Uterus (tissue), 4 donors: Measurements from ENCODE around the gene GLIPR1. TPM values are rescaled to one million over a fixed set of nuclear protein-coding genes. Genes with fewer than 3 reads are reported as not detected.
"Not testable (repeated sequence)": the region's sequence is repeated elsewhere in the genome, so short reads cannot be mapped to it uniquely, and the experiment has no call there.

Experiments
- DNase-seq, 2 donors: peaks; one replicate each; pipeline ENCODE4 v3.0.0-alpha.2; 2019 to 2020
- H3K27ac ChIP-seq, 2 donors: fragments of 200-600 bp; sonication (generic); 1 replicate in 1 of 2; 2 replicates in 1 of 2; pipeline ENCODE4 v1.5.1; 2016 to 2018
- H3K27me3 ChIP-seq, 2 donors: fragments of 200-600 bp; sonication (generic); one replicate each; pipeline ENCODE4 v1.5.1; 2018 to 2019; ENCODE audit warnings: control low read depth in 1 of 2
- H3K36me3 ChIP-seq, 2 donors: fragments of 200-600 bp; sonication (generic); one replicate each; pipeline ENCODE4 v1.5.1; 2019; ENCODE audit warnings: control low read depth in 1 of 2
- H3K4me1 ChIP-seq, 2 donors: fragments of 200-600 bp; sonication (generic); one replicate each; pipeline ENCODE4 v1.5.1; 2018 to 2019; ENCODE audit warnings: control low read depth in 1 of 2
- H3K4me3 ChIP-seq, 2 donors: fragments of 200-600 bp; sonication (generic); 1 replicate in 1 of 2; 2 replicates in 1 of 2; pipeline ENCODE4 v1.5.1; 2018 to 2019; ENCODE audit warnings: mild to moderate bottlenecking in 1 of 2
- H3K9me3 ChIP-seq, 2 donors: fragments of 200-600 bp; sonication (generic); one replicate each; pipeline ENCODE4 v1.5.1; 2019; ENCODE audit warnings: control low read depth in 1 of 2
- POLR2A ChIP-seq, 2 donors: fragments of 450-650 bp; IDR thresholded peaks; one replicate each; pipeline ENCODE4 v1.6.1; 2016; ENCODE audit warnings: antibody characterized with exemption in 2 of 2, mild to moderate bottlenecking in 1 of 2, moderate library complexity in 1 of 2
- intact Hi-C: fragments of 100-400 bp; cut with DNase I; formaldehyde crosslinking; loops from one replicate; pipeline ENCODE4 v1.15.1; 2023; ENCODE audit warnings: low total_unique reads
- total RNA-seq, 4 donors: library from RNA; depleted of rRNA in 3 of 4; stranded (reverse); fragments of >200 nt in 3 of 4; gene quantifications; one replicate each; pipeline versions ENCODE4 v1.1.0 to v1.2.4, GENCODE V29; 2014 to 2023
- TF ChIP-seq, protein P1 (sequence below), 4 experiments: fragments of 200-600 bp in 2 of 4; fragments of 450-650 bp in 2 of 4; sonication (generic) in 2 of 4; IDR thresholded peaks; one replicate each; pipeline ENCODE4 v1.5.1; 2016 to 2019; ENCODE audit warnings: antibody characterized with exemption in 4 of 4, mild to moderate bottlenecking in 2 of 4, moderate library complexity in 1 of 4
- donor health status: DM: yes; HTN: yes; CAD: no.

Gene GLIPR1
- total RNA-seq, 4 donors from 2014 or later = 43.8 to 74.3 (median 49.6) TPM

DNA sequence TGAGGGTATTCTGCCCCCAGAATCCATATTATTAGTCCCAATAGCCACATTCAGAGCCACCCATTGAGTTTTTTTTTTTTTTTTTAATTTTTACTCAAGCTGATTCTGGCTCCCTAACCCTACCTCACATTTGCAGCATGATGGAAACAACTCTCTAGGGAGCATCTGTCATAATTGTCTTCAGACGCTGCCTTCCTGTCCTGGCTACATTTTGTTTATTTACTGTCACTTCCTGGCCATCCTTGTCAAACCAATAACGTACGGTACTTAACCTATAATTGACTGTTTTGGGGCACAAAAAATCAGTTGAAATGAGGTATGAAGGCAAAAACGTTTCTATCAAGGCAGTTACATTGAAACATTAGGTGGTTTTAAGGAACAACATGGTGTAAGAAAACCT lies 2.1 kb downstream of the GLIPR1 start:
- H3K4me1 ChIP-seq = no peaks in the 10 kb centered on the region
- no peak for TF ChIP-seq POLR2A (IDR thresholded peaks at IDR 0.05)
- TF ChIP-seq, protein P1, sequence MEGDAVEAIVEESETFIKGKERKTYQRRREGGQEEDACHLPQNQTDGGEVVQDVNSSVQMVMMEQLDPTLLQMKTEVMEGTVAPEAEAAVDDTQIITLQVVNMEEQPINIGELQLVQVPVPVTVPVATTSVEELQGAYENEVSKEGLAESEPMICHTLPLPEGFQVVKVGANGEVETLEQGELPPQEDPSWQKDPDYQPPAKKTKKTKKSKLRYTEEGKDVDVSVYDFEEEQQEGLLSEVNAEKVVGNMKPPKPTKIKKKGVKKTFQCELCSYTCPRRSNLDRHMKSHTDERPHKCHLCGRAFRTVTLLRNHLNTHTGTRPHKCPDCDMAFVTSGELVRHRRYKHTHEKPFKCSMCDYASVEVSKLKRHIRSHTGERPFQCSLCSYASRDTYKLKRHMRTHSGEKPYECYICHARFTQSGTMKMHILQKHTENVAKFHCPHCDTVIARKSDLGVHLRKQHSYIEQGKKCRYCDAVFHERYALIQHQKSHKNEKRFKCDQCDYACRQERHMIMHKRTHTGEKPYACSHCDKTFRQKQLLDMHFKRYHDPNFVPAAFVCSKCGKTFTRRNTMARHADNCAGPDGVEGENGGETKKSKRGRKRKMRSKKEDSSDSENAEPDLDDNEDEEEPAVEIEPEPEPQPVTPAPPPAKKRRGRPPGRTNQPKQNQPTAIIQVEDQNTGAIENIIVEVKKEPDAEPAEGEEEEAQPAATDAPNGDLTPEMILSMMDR (IDR thresholded peaks at IDR 0.05) = no peak
- intact Hi-C loops = no loop called here

DNA sequence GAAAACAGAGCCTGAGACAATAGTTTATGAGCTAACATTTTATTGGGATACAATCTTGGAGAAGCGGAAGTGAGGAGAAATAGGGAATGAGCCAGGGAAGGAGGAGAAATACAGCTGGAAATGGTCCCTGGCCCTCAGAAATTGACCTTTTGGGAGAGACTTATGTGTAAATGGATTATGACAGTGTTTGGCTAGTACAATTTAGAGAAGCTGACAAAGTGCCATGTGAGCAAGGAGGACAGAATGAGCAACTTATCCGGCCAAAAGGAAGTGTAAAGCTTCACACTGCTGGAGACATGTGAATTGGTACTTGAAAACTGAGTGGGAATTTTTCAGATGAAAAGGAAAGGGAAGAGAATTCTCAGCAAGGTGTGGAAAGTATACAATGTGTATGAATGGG lies 2.9 kb downstream of the GLIPR1 start:
- intact Hi-C loops = no loop called here
- H3K4me1 ChIP-seq = no peaks in the 10 kb centered on the region
- no peaks in the 10 kb centered on the region for H3K9me3 ChIP-seq
- H3K4me3 ChIP-seq = peak overlapping the region in 1 of 2 donors; percentile 39
- peak in 1 of 2 donors; percentile 27 for DNase-seq
- TF ChIP-seq POLR2A (IDR thresholded peaks at IDR 0.05) = no peak
- no peaks in the 10 kb centered on the region for H3K36me3 ChIP-seq
- peak overlapping the region; percentile 80 to 83 for H3K27ac ChIP-seq
- no peaks in the 10 kb centered on the region for H3K27me3 ChIP-seq

More for the DNA sequence above, 2.1 kb downstream of the GLIPR1 start:
- DNase-seq = no peak
- H3K36me3 ChIP-seq = no peaks in the 10 kb centered on the region
- H3K4me3 ChIP-seq = peak overlapping the region in 1 of 2 donors; percentile 39
- H3K27me3 ChIP-seq = no peaks in the 10 kb centered on the region
- no peaks in the 10 kb centered on the region for H3K9me3 ChIP-seq
- H3K27ac ChIP-seq = peak overlapping the region; percentile 80 to 83

DNA sequence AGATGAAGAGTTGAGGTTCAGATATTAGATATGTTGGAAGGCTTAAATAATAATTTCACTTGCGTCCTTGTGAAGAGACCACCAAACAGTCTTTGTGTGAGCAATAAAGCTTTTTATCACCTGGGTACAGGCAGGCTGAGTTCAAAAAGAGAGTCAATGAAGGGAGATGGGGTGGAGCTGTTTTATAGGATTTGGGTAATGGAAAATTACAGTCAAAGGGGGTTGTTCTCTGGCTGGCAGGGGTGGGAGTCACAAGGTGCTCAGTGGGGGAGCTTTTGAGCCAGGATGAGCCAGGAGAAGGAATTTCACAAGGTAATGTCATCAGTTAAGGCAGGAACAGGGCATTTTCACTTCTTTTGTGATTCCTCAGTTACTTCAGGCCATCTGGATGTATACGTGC lies 3.9 kb downstream of the GLIPR1 start:
- DNase-seq, H3K27me3 ChIP-seq, H3K36me3 ChIP-seq, H3K4me1 ChIP-seq, intact Hi-C loops, H3K9me3 ChIP-seq, H3K4me3 ChIP-seq: not testable (repeated sequence)
- H3K27ac ChIP-seq = peak overlapping the region; percentile 80 to 83

DNA sequence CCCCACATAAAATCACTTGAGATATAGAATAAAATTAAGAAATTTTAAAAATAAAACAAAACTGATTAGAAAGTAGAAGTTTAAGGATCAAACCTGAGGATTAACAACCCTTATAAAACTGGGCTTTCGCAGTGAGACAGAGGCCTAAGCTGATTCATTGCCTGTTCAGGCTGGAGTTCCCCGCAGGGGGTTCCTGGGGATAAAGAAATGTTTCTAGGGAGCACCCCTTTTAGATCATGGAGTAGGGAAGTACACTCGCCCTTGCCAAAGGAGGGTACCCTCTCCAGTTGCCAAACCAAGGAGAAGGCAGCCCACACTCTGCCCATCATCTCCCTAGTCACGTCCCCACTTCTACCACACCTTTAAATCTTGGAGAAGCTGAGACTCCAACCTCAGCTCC lies 6.8 kb downstream of the GLIPR1 start:
- Histone ChIP-seq H3K27ac (no peak overlapping the region), H3K4me1 (no peaks in the 10 kb centered on the region), H3K9me3 (no peaks in the 10 kb centered on the region), H3K36me3 (no peaks in the 10 kb centered on the region), H3K27me3 (no peaks in the 10 kb centered on the region), H3K4me3 (no peak overlapping the region)
- intact Hi-C loops = no loop called here
- no peak for DNase-seq
- TF ChIP-seq, protein P1 (IDR thresholded peaks at IDR 0.05) = no peak
- TF ChIP-seq POLR2A (IDR thresholded peaks at IDR 0.05) = no peak

DNA sequence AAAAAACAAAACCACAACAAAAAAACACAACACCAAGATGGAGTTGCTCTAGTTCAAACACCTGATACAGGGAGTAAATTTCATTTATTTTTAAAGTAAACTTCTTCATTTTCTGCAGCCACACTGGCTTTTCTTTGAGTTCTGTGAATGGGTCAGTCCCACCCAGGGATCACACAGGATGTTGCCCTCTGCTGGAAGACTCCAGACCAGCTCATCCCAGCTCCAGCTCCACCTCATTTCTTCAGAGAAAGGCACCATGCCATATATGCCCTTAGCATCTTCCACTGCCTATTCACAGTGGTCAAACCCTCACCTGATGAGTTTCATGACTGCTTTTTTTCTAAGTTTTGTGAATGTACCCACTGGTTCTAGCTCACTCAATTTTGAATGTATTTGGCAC lies 8.0 kb downstream of the GLIPR1 start:
- no peaks in the 10 kb centered on the region for H3K27me3 ChIP-seq
- H3K9me3 ChIP-seq = no peaks in the 10 kb centered on the region
- H3K4me3 ChIP-seq = no peak overlapping the region
- H3K27ac ChIP-seq = no peak overlapping the region
- TF ChIP-seq, protein P1 (IDR thresholded peaks at IDR 0.05) = peak in 2 of 4 experiments; percentile 10 to 13
- TF ChIP-seq POLR2A (IDR thresholded peaks at IDR 0.05) = no peak
- H3K4me1 ChIP-seq = no peaks in the 10 kb centered on the region
- intact Hi-C loops = no loop called here
- no peak for DNase-seq
- H3K36me3 ChIP-seq = no peaks in the 10 kb centered on the region

DNA sequence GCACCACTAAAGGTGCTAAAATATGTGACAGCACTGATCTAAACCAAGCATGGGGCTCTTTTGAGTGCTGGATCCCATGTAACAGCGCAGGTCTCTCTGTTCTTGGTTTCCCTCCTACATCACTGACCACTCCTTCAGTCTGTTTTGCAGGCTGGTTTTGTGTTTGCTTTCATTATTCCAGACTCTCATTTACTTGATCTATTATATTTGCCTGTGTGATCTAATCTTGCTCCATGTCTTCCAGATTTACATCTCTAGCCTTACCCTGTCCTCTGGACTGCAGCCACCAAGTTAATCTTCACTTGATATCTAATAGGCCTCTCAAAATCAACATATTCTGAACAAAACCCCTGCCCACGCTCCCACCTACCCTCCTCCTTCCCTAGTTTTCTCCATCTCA lies 8.6 kb downstream of the GLIPR1 start:
- intact Hi-C loops = no loop called here
- DNase-seq = no peak
- Histone ChIP-seq H3K27ac (no peak overlapping the region), H3K4me1 (no peaks in the 10 kb centered on the region), H3K36me3 (no peaks in the 10 kb centered on the region), H3K27me3 (no peaks in the 10 kb centered on the region), H3K4me3 (no peak overlapping the region), H3K9me3 (no peaks in the 10 kb centered on the region)
- no peak for TF ChIP-seq POLR2A (IDR thresholded peaks at IDR 0.05)
- TF ChIP-seq, protein P1 (IDR thresholded peaks at IDR 0.05) = no peak
